Gastrocnemius medialis (tissue), 4 donors: ENCODE results near the gene MVB12A. TPM values are rescaled to one million over a fixed set of nuclear protein-coding genes. Genes with fewer than 3 reads are reported as not detected.

ENCODE experiments used
- ATAC-seq, 2 donors: fragments of 150-250 bp; one replicate each; pipeline ENCODE4 v1.9.1; 2016
- DNase-seq, 2 donors: peaks; one replicate each; pipeline ENCODE4 v3.0.0-alpha.2; 2019
- H3K27ac ChIP-seq, 4 donors: fragments of 200-600 bp; sonication (generic); 1 replicate in 1 of 4; 2 replicates in 3 of 4; pipeline ENCODE4 v1.5.1; 2016 to 2018; ENCODE audit warnings: mild to moderate bottlenecking in 2 of 4, moderate library complexity in 1 of 4
- H3K27me3 ChIP-seq, 3 donors: fragments of 200-600 bp; sonication (generic) in 2 of 3; 1 replicate in 1 of 3; 2 replicates in 2 of 3; pipeline versions ENCODE4 v1.5.1 to v1.6.0; 2016 to 2019; ENCODE audit warnings: mild to moderate bottlenecking in 1 of 3, moderate library complexity in 1 of 3
- H3K36me3 ChIP-seq, 2 donors: fragments of 200-600 bp; sonication (generic) in 1 of 2; one replicate each; pipeline ENCODE4 v1.5.1; 2017 to 2018
- H3K4me1 ChIP-seq, 2 donors: fragments of 200-600 bp; sonication (generic) in 1 of 2; one replicate each; pipeline ENCODE4 v1.5.1; 2016 to 2017; ENCODE audit warnings: mild to moderate bottlenecking in 2 of 2
- H3K4me3 ChIP-seq, 4 donors: fragments of 200-600 bp; sonication (generic) in 3 of 4; 1 replicate in 1 of 4; 2 replicates in 3 of 4; pipeline ENCODE4 v1.5.1; 2016 to 2019; ENCODE audit warnings: mild to moderate bottlenecking in 2 of 4
- H3K9me3 ChIP-seq, 3 donors: fragments of 200-600 bp; sonication (generic) in 2 of 3; 1 replicate in 1 of 3; 2 replicates in 2 of 3; pipeline ENCODE4 v1.5.1; 2016 to 2019
- POLR2A ChIP-seq, 2 donors: fragments of 450-650 bp; IDR thresholded peaks; one replicate each; pipeline ENCODE4 v1.6.1; 2017; ENCODE audit warnings: antibody characterized with exemption in 2 of 2, mild to moderate bottlenecking in 2 of 2, moderate library complexity in 2 of 2
- in situ Hi-C, 4 donors: fragments of 200-750 bp; cut with MboI; loops; one replicate each; pipeline versions ENCODE4 v1.15.0 to v1.8.0; 2017; ENCODE audit warnings: low sequenced_read_pairs in 4 of 4
- intact Hi-C: fragments of 100-400 bp; cut with DNase I; formaldehyde crosslinking; loops from one replicate; pipeline ENCODE4 v1.15.1; 2023; ENCODE audit warnings: low total_unique reads
- total RNA-seq, 4 donors: library from RNA; depleted of rRNA; stranded (reverse); fragments of >200 nt; gene quantifications; one replicate each; pipeline versions ENCODE4 v1.1.0 to v1.2.3, GENCODE V29; 2016
- TF ChIP-seq, protein P1 (sequence below), 5 experiments: fragments of 450-650 bp in 3 of 5; fragments of 200-600 bp in 2 of 5; sonication (generic) in 2 of 5; IDR thresholded peaks in 4 of 5; conservative IDR thresholded peaks in 1 of 5; 1 replicate in 4 of 5; 2 replicates in 1 of 5; pipeline ENCODE4 v1.5.1; 2016 to 2019; ENCODE audit warnings: antibody characterized with exemption in 5 of 5, mild to moderate bottlenecking in 3 of 5, moderate library complexity in 3 of 5

The MVB12A gene
- total RNA-seq, 4 donors from 2014 or later: 35.8 to 62.7 (median 52.3) TPM

DNA sequence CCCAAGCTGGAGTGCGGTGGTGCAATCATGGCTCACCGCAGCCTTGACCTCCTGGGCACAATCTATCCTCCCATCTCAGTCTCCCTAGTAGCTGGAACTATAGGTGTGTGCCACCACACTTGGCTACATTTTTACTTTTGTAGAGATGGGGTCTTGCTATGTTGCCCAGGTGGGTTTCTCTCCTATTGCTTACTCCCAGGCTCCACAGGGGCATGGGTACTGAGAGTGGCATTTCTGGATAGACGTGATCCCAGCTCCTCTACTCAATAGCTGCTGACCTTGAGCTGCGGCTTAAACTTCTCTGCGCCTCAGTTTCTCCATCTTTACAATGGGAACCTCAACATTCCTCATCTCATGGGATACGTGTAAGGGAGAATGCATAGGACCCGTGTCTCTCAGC lies 11.6 kb downstream of the MVB12A start:
- H3K9me3 ChIP-seq: no peaks in the 10 kb centered on the region
- no peaks in the 10 kb centered on the region for H3K27me3 ChIP-seq
- TF ChIP-seq, protein P1, sequence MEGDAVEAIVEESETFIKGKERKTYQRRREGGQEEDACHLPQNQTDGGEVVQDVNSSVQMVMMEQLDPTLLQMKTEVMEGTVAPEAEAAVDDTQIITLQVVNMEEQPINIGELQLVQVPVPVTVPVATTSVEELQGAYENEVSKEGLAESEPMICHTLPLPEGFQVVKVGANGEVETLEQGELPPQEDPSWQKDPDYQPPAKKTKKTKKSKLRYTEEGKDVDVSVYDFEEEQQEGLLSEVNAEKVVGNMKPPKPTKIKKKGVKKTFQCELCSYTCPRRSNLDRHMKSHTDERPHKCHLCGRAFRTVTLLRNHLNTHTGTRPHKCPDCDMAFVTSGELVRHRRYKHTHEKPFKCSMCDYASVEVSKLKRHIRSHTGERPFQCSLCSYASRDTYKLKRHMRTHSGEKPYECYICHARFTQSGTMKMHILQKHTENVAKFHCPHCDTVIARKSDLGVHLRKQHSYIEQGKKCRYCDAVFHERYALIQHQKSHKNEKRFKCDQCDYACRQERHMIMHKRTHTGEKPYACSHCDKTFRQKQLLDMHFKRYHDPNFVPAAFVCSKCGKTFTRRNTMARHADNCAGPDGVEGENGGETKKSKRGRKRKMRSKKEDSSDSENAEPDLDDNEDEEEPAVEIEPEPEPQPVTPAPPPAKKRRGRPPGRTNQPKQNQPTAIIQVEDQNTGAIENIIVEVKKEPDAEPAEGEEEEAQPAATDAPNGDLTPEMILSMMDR (IDR thresholded peaks at IDR 0.05 in 4 of 5, conservative IDR thresholded peaks at IDR 0.05 in 1 of 5): no peak
- TF ChIP-seq POLR2A (IDR thresholded peaks at IDR 0.05): no peak
- no peak for ATAC-seq
- H3K4me1 ChIP-seq: peaks cover 0 to 6% of the 10 kb centered on the region in 2 donors
- no peak overlapping the region for H3K4me3 ChIP-seq
- in situ Hi-C loops: no loop called here
- intact Hi-C loops: no loop called here
- H3K36me3 ChIP-seq: no peaks in the 10 kb centered on the region
- DNase-seq: no peak
- H3K27ac ChIP-seq: no peak overlapping the region

DNA sequence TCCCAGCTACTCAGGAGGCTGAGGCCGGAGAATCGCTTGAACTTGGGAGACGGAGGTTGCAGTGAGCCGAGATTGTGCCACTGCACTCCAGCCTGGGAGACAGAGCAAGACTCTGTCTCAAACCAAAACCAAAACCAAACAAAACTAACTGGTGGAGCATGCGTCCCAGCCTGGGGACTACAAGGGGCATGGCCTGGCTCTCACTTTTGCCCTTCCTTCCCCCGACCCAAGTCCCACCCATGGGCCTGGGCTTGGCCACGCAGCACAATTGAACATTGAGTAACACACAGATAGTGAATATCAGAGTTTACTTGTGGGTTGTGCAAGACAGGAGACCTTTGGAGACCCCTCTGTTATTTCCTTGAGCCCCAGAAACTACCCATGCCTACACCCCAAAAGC lies 15.4 kb downstream of the MVB12A start:
- ATAC-seq: no peak

DNA sequence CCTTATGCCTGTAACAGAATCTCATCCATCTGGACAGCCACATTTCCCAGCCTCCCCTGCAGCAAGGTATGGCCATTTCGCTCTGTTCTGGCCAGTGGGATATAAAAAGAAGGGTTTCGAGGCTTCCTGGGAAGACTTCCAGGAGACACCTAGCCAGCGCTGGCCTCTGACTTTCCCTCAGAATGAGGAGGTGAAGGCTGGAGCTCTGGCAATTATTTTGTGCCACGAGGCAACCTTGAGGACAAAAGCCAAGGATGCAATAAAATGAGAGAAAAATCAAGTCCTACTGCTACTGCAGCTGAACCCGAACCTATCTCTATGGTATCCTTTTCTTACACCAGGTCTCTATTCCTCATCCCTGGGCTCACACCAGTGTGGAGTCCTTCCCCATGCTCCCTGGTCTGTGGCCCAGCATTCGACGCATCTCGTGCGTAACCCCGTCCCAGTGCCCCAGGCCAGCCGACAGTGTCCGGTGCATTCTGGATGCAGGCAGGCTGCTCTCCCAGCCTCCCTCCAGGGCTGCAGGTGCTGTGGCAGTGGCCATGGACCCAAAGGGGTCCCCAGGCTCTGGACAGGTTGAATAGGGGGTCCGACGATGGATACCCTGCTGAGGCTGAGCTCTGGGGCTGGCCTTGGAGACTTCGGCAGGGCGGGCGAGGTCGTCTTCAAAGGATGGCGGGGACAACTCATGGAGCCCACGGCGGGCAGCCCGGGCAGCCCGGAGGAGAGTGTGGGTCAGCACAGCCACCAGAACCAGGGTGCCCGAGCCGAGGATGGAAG lies 16.4 kb downstream of the MVB12A start:
- ATAC-seq: no peak
- in situ Hi-C loops (no loop called here), intact Hi-C loops (no loop called here)

More for the DNA sequence above, 15.4 kb downstream of the MVB12A start:
- Histone ChIP-seq H3K4me3 (no peak overlapping the region), H3K36me3 (no peaks in the 10 kb centered on the region), H3K27ac (no peak overlapping the region), H3K4me1 (peaks cover 0 to 3% of the 10 kb centered on the region in 2 donors), H3K27me3 (no peaks in the 10 kb centered on the region), H3K9me3 (no peaks in the 10 kb centered on the region)
- intact Hi-C loops: no loop called here
- in situ Hi-C loops: no loop called here
- TF ChIP-seq, protein P1 (IDR thresholded peaks at IDR 0.05 in 4 of 5, conservative IDR thresholded peaks at IDR 0.05 in 1 of 5): no peak
- no peak for TF ChIP-seq POLR2A (IDR thresholded peaks at IDR 0.05)
- DNase-seq: no peak

DNA sequence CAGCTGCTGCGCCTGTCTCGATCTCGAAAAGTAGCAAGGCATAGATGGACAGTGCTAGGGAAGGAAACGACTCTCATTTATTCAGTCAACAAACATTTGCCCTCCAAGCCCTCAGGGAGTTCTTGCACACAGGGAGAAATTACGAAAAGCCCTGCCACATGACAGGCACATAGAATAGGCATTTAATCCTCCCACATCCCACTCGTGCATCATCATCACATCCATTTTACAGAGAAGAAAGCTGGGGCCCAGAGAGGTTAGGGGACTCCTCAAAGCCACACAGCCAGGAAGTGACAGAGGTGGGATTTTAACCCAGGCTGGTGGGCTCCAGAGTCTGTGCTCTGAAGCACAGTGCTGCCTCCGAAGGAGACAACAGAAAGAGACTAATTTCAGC lies 17.0 kb downstream of the MVB12A start:
- TF ChIP-seq, protein P1 (IDR thresholded peaks at IDR 0.05 in 4 of 5, conservative IDR thresholded peaks at IDR 0.05 in 1 of 5): no peak
- no peak for TF ChIP-seq POLR2A (IDR thresholded peaks at IDR 0.05)
- ATAC-seq (no peak), DNase-seq (no peak)
- no peaks in the 10 kb centered on the region for H3K36me3 ChIP-seq
- in situ Hi-C loops: no loop called here
- no peaks in the 10 kb centered on the region for H3K4me1 ChIP-seq
- H3K27ac ChIP-seq: no peak overlapping the region
- H3K9me3 ChIP-seq: peaks cover 0 to 4% (median 0%) of the 10 kb centered on the region in 3 donors
- intact Hi-C loops: no loop called here
- H3K27me3 ChIP-seq: no peaks in the 10 kb centered on the region
- H3K4me3 ChIP-seq: no peak overlapping the region

More for the DNA sequence above, 16.4 kb downstream of the MVB12A start:
- Histone ChIP-seq H3K36me3 (no peaks in the 10 kb centered on the region), H3K27ac (no peak overlapping the region), H3K9me3 (peaks cover 0 to under 1% (median 0%) of the 10 kb centered on the region in 3 donors), H3K27me3 (no peaks in the 10 kb centered on the region), H3K4me3 (no peak overlapping the region), H3K4me1 (no peaks in the 10 kb centered on the region)
- TF ChIP-seq POLR2A (IDR thresholded peaks at IDR 0.05): no peak
- TF ChIP-seq, protein P1 (IDR thresholded peaks at IDR 0.05 in 4 of 5, conservative IDR thresholded peaks at IDR 0.05 in 1 of 5): no peak
- no peak for DNase-seq
